ENCODE measurements around the gene ANKRD11.
A peak's percentile ranks its signal among the peaks of the same experiment; 100 is the strongest.
"Not testable (repeated sequence)": the region's sequence is repeated elsewhere in the genome, so short reads cannot be mapped to it uniquely, and the experiment has no call there.

The ANKRD11 gene

DNA sequence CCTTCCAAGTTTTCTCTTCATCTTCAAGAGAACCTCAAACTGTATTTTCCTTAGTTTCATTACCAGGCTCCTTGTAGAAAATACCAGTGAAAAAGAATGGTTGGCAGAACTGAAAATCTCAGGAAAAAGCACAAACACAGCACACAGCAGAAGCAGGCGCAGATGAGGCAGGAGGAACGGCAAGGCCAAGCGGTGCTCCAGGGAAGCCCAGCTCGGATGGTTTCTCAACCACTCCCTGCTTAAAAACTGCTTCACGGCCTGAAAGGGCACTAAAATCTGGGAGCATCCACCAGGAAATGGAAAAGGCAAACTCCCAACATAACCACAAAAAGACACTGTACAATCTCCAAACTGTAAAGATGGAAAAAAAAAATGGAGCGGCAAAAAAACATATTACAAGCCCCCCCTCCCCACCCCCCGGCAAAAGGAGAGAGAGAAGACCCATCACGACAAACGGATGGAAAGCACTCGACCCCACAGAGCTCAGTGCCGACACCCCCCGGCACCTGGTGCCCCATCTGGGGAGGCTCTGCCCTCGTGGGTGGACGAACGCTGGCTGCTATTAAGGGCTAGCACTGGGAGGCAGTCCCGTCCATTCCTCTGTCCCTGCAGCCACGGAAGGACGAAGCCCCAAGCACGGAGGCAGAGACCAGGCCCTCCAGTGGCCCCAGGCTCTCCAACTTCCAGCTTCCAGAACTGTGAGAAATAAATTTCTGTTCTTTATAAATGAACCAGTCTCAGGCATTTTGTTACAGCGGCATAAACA, 145.3 kb downstream of the ANKRD11 start:
- DNase-seq (ENCODE audit: low spot score), result no peak

- no peak for DNase-seq (ENCODE audit: low spot score)
Observed at GRCh38 chr16:89344458-89344834, 145.9 kb downstream of the ANKRD11 start.

GRCh38 chr16:89343501-89344457, 146.6 kb downstream of the ANKRD11 start:
- no peak for DNase-seq (ENCODE audit: low spot score)

- DNase-seq (ENCODE audit: low spot score), result no peak
Observed at GRCh38 chr16:89341697-89342694, 148.4 kb downstream of the ANKRD11 start.

- no peak for DNase-seq (ENCODE audit: low spot score)
Observed at GRCh38 chr16:89341279-89341678, 149.1 kb downstream of the ANKRD11 start.

DNA sequence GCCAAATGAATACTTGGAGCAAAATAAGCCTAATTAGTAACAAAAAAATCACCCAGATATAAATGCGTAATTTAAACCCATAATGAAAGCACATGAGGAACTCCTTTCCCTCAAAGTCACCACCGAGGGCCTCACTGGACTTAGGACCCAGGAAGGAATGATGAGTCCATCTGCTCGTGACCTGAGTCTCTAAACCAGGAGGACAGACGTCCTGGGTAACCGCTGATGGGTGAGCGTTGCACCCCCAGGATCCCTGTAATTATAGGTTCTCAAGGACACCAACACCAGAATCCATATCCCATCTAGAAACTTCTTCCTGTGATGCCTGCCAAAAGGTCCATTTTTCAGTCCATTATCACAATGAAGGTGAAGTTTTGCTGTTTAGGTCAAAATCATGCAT, 151.5 kb downstream of the ANKRD11 start:
- no peak for DNase-seq (ENCODE audit: low spot score)

- DNase-seq (ENCODE audit: low spot score), result no peak
Observed at GRCh38 chr16:89337965-89338364, 152.4 kb downstream of the ANKRD11 start.

GRCh38 chr16:89335803-89336485, 154.4 kb downstream of the ANKRD11 start:
- DNase-seq (ENCODE audit: low spot score), result no peak

GRCh38 chr16:89334988-89335802, 155.2 kb downstream of the ANKRD11 start:
- no peak for DNase-seq (ENCODE audit: low spot score)

GRCh38 chr16:89334461-89334860, 155.9 kb downstream of the ANKRD11 start:
- DNase-seq (ENCODE audit: low spot score), result no peak

DNA sequence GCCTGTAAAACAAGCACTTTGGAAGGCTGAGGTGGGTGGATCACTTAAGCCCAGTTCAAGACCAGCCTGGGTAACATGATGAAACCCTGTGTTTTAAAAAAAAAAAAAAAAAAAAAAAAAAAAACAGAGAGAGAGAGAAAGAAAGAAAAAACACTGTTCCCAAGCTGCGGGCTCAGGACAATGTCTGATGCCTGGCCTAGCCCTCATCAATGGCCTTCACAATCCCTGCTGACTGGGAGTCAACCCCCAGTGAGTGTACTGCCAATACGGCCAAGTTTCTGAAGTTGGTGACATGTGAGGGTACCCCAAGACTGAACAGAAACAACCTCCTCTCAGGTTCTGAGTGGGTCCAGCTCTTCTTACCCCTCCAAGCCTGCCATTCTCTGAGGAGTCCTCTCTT, 156.3 kb downstream of the ANKRD11 start:
- no peak for DNase-seq (ENCODE audit: low spot score)

DNA sequence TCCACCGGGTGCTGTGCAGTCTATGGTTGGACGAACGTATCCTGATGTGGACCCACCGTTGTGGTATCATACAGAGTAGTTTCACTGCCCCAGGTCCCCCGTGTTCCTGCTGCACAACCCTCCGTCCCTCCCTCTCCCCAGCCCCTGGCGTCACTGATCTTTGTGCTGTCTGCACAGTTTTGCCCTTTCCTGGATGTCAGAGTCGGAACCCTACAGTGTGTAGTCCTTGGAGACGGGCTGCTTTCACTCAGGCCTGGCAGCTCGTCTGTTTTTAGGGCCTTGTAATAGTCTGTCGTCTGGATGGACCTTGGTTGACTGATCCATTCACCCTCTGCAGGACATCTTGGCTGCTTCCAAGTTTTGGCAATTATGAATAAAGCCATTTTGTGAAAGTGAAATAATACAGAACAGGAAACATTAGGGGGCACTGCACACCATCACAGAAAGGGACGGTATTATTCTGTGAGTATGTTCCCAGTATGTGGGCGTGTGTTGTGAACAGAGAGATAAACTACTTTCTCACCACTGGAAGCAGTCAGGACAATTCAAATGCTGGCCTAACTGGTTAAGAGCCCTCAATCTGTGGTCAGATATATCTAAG, 156.9 kb downstream of the ANKRD11 start:
- DNase-seq (ENCODE audit: low spot score), result peak; percentile 95

- no peak for DNase-seq (ENCODE audit: low spot score)
Observed at GRCh38 chr16:89332902-89333245, 157.5 kb downstream of the ANKRD11 start.

DNA sequence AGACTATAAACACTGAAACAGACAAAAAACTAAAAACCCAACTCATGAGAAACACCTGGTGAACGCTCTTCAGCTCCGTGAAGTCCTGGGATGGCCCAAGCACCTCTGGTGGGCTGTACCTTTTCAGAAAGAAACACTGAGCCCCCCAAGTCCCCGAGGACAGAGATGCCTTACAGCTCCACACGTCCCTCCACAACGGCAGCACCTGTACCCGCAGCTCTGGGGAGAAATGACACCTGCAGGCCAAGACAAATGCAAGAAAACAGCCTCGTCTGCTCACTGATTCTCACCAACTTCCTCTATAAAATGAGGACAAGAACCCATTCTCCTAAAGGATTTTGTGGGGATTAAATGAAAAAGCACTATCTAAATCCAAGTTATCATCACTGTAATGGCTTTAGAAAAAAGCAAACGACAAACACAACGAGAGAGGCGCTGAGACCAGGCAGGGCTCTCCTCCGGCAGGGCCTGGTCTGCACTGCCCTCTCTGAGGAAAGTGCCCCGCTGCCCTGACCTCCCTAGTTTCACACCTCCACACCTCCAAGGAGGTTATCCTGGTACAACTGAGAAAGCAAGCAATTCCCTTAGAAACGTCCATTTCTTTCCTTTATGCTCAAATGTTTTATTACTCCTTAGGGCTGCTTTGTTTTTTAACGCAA, 158.0 kb downstream of the ANKRD11 start:
- no peak for DNase-seq (ENCODE audit: low spot score)

- no peak for DNase-seq (ENCODE audit: low spot score)
Observed at GRCh38 chr16:89331371-89332109, 158.8 kb downstream of the ANKRD11 start.

- DNase-seq (ENCODE audit: low spot score), result peak; percentile 74
Observed at GRCh38 chr16:89330177-89330856, 160.0 kb downstream of the ANKRD11 start.

DNA sequence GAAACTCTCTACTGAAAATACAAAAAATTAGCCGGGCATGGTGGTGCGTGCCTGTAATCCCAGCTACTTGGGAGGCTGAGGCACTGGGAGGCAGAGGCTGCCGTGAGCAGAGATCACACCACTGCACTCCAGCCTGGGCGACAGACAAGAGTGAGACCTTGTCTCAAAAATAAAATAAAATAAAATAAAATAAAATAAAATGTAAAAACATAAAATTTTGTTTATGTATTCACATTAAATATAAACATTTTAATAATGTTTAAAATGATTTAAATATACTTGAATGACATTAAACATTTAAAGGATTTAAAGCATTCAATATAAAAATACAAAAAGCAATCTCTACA, 160.6 kb downstream of the ANKRD11 start:
- DNase-seq (ENCODE audit: low spot score), result not testable (repeated sequence)
